ENCODE data around the gene SFRP2.

- no peak for TF ChIP-seq CTCF (IDR thresholded peaks at IDR 0.05; ENCODE audit: low read depth, low read length, missing input control)
- TF ChIP-seq RAD21 (IDR thresholded peaks at IDR 0.05) = no peak
These were observed 30.7 kb downstream of the SFRP2 start for GRCh38 chr4:153758136-153758535.
